SK-N-SH (cell line): ENCODE measurements around the gene ABCC2. TPM values are rescaled to one million over a fixed set of nuclear protein-coding genes. Genes with fewer than 3 reads are reported as not detected.
A peak's percentile ranks its signal among the peaks of the same experiment; 100 is the strongest.

Source experiments
- CTCF ChIA-PET: fragments of 300-600, 350-600 bp; formaldehyde crosslinking; extraction: SDS; loops from one replicate; lab custom pipeline; 2021; lab: Yijun Ruan, JAX
- POLR2A ChIA-PET: fragments of 350-600 bp; sonication (Branson Sonifier 250); formaldehyde crosslinking; extraction: SDS; loops from one replicate; lab custom pipeline; 2020; ENCODE audit warnings: antibody characterized with exemption, inconsistent platforms; lab: Yijun Ruan, JAX
- DNase-seq: peaks from one replicate; pipeline ENCODE4 v3.0.0; 2012
- H2AFZ ChIP-seq: fragments of 200-600 bp; sonication (generic); 2 replicates; pipeline ENCODE4 v1.8.1; 2016; ENCODE audit warnings: antibody characterized with exemption, mild to moderate bottlenecking, low read depth
- H3F3A ChIP-seq: fragments of 200-600 bp; sonication (generic); replicated peaks from 2 replicates; pipeline ENCODE3; 2016; ENCODE audit warnings: antibody characterized with exemption, mild to moderate bottlenecking; ENCODE audit not compliant: insufficient read depth
- H3K27ac ChIP-seq, 2 experiments: fragments of 200-500 bp in 1 of 2; fragments of 200-600 bp in 1 of 2; sonication (Bioruptor generic) in 1 of 2; sonication (generic), shearing (Covaris generic) in 1 of 2; 2 replicates each; pipeline versions ENCODE4 v1.5.1 to v1.6.1; 2014 to 2016; ENCODE audit warnings: low read depth in 2 of 2, inconsistent platforms in 1 of 2, low read length in 1 of 2, mild to moderate bottlenecking in 1 of 2, mixed read lengths in 1 of 2
- H3K27me3 ChIP-seq: fragments of 200-600 bp; sonication (generic), shearing (Covaris generic); 2 replicates; pipeline ENCODE4 v1.6.1; 2016; ENCODE audit warnings: mixed run types; ENCODE audit not compliant: insufficient read depth
- H3K36me3 ChIP-seq, 2 experiments: fragments of 200-500 bp in 1 of 2; fragments of 200-600 bp in 1 of 2; sonication (Bioruptor generic) in 1 of 2; sonication (generic) in 1 of 2; replicated peaks in 1 of 2; 2 replicates each; pipeline versions ENCODE3 to v1.5.1; 2014 to 2016; ENCODE audit warnings: low read length in 1 of 2, mild to moderate bottlenecking in 1 of 2; ENCODE audit not compliant: insufficient read depth in 2 of 2, control insufficient read depth in 1 of 2
- H3K4me1 ChIP-seq, 2 experiments: fragments of 200-500 bp in 1 of 2; fragments of 200-600 bp in 1 of 2; sonication (Bioruptor generic) in 1 of 2; sonication (generic), shearing (Covaris generic) in 1 of 2; 2 replicates each; pipeline versions ENCODE4 v1.5.1 to v1.6.1; 2014 to 2016; ENCODE audit warnings: low read depth in 1 of 2, low read length in 1 of 2, mixed run types in 1 of 2; ENCODE audit not compliant: insufficient read depth in 2 of 2, control insufficient read depth in 1 of 2
- H3K4me2 ChIP-seq: fragments of 200-600 bp; sonication (generic), shearing (Covaris generic); 2 replicates; pipeline ENCODE4 v1.6.1; 2017; ENCODE audit warnings: mixed run types
- H3K4me3 ChIP-seq, 2 experiments: fragments of 200-500 bp in 1 of 2; fragments of 200-600 bp in 1 of 2; sonication (Bioruptor generic) in 1 of 2; sonication (generic), shearing (Covaris generic) in 1 of 2; 2 replicates each; pipeline versions ENCODE4 v1.5.1 to v1.8.1; 2014 to 2016; ENCODE audit warnings: low read depth in 2 of 2, inconsistent platforms in 1 of 2, low read length in 1 of 2, mild to moderate bottlenecking in 1 of 2, mixed read lengths in 1 of 2, moderate library complexity in 1 of 2
- H3K79me2 ChIP-seq: fragments of 200-600 bp; sonication (generic); 2 replicates; pipeline ENCODE4 v1.8.1; 2017; ENCODE audit warnings: mild to moderate bottlenecking; ENCODE audit not compliant: insufficient read depth
- H3K9ac ChIP-seq: fragments of 200-600 bp; sonication (generic); 2 replicates; pipeline ENCODE4 v1.6.1; 2017; ENCODE audit warnings: mixed run types
- H3K9me2 ChIP-seq: fragments of 200-600 bp; sonication (generic); 2 replicates; pipeline ENCODE4 v1.6.1; 2017; ENCODE audit warnings: mixed run types
- H3K9me3 ChIP-seq: fragments of 200-600 bp; sonication (generic); 2 replicates; pipeline ENCODE4 v1.6.1; 2017; ENCODE audit warnings: mixed run types, mild to moderate bottlenecking, moderate library complexity
- H4K20me1 ChIP-seq: fragments of 200-600 bp; sonication (generic); 2 replicates; pipeline ENCODE4 v1.6.1; 2017; ENCODE audit warnings: mild to moderate bottlenecking, mixed run types; ENCODE audit not compliant: insufficient read depth
- CTCF ChIP-seq: fragments of 200-600 bp; sonication (generic); IDR thresholded peaks from 2 replicates; pipeline ENCODE4 v1.6.1; 2017; ENCODE audit warnings: antibody characterized with exemption, mild to moderate bottlenecking, moderate library complexity
- EP300 ChIP-seq, 2 experiments: IDR thresholded peaks; 2 replicates each; pipeline versions ENCODE4 v1.4.0 to v1.6.1; 2012; ENCODE audit warnings: borderline replicate concordance in 1 of 2, low read depth in 1 of 2, low read length in 1 of 2
- IRF3 ChIP-seq: fragments of 150-350 bp; IDR thresholded peaks from 2 replicates; pipeline ENCODE4 v1.6.1; 2016; ENCODE audit warnings: mild to moderate bottlenecking, low read depth, low read length
- MEF2A ChIP-seq: IDR thresholded peaks from 2 replicates; pipeline ENCODE4 v1.4.0; 2012; ENCODE audit warnings: low read depth, borderline replicate concordance
- REST ChIP-seq: IDR thresholded peaks from 2 replicates; pipeline ENCODE4 v1.6.1; 2012; ENCODE audit warnings: mild to moderate bottlenecking, low read depth, low read length, moderate library complexity
- SIN3A ChIP-seq: IDR thresholded peaks from 2 replicates; pipeline ENCODE4 v1.6.1; 2012; ENCODE audit warnings: low read depth, mild to moderate bottlenecking, low read length, moderate library complexity, borderline replicate concordance
- SMC3 ChIP-seq: IDR thresholded peaks from 2 replicates; pipeline ENCODE4 v1.6.1; 2012; ENCODE audit warnings: low read depth, low read length, improper control_type of control experiment
- TEAD4 ChIP-seq: IDR thresholded peaks from 2 replicates; pipeline ENCODE4 v1.4.0; 2012; ENCODE audit warnings: mild to moderate bottlenecking, borderline replicate concordance; ENCODE audit not compliant: insufficient read depth
- YY1 ChIP-seq: IDR thresholded peaks from 2 replicates; pipeline ENCODE4 v1.4.0; 2012; ENCODE audit warnings: low read depth, mild to moderate bottlenecking
- WGBS: methylation state at CpG from one replicate; pipeline ENCODE4 v1.1.6; 2017; ENCODE audit warnings: low lambda C conversion rate; 5-methylcytosine and 5-hydroxymethylcytosine counted together
- polyA plus RNA-seq, 3 experiments: library from polyadenylated mRNA; depleted of rRNA; stranded (reverse); fragments of >200 nt; gene quantifications; 2 replicates each; pipeline ENCODE4 v1.2.3, GENCODE V29; 2012

The ABCC2 gene
- polyA plus RNA-seq, 1 of the 3 experiments (the other 2 are of a cell fraction) = 0.48 TPM

GRCh38 chr10:99874341-99875085, 92.1 kb downstream of the ABCC2 start:
- peaks cover 71% of the 10 kb centered on the region for H3F3A ChIP-seq
- H3K4me2 ChIP-seq = no peak overlapping the region
- H3K4me3 ChIP-seq = no peak overlapping the region
- no peaks in the 10 kb centered on the region for H3K9me3 ChIP-seq
- peaks cover 7% of the 10 kb centered on the region; the same call in 1 of the 2 replicates for H3K79me2 ChIP-seq
- WGBS = 95% methylated on average over 9 of the region's 9 CpGs
- H3K9ac ChIP-seq = no peak overlapping the region
- H3K27me3 ChIP-seq = no peaks in the 10 kb centered on the region
- peaks cover 29 to 51% of the 10 kb centered on the region in 2 experiments for H3K36me3 ChIP-seq
- H3K4me1 ChIP-seq = no peaks in the 10 kb centered on the region; a peak in 3 of 4 replicates
- POLR2A ChIA-PET = no interaction called here
- CTCF ChIA-PET = interaction anchor here (0.9 to 2.3 kb wide), 3 partner anchors 20 to 126 kb away, joined by 3 to 12 read pairs (median 4); no protein-coding TSS in a partner anchor
- no peak overlapping the region for H2AFZ ChIP-seq
- peaks cover 6% of the 10 kb centered on the region; the same call in 1 of the 2 replicates for H4K20me1 ChIP-seq
- H3K9me2 ChIP-seq = no peaks in the 10 kb centered on the region
- DNase-seq = no peak
- TF ChIP-seq IRF3 (no peak), YY1 (no peak), MEF2A (no peak), CTCF (no peak), SMC3 (no peak)
- H3K27ac ChIP-seq = peak overlapping the region in 1 of 2 experiments; percentile 21; a peak in 1 of 4 replicates

GRCh38 chr10:99875473-99875872, 93.0 kb downstream of the ABCC2 start:
- Histone ChIP-seq H3K27ac (no peak overlapping the region), H4K20me1 (peaks cover 6% of the 10 kb centered on the region; the same call in 1 of the 2 replicates), H3K36me3 (peaks cover 39 to 60% of the 10 kb centered on the region in 2 experiments), H3K79me2 (peaks cover 11% of the 10 kb centered on the region; the same call in 1 of the 2 replicates), H3K4me1 (no peaks in the 10 kb centered on the region; a peak in 1 of 4 replicates), H3K27me3 (no peaks in the 10 kb centered on the region), H3K9me2 (no peaks in the 10 kb centered on the region), H3K4me3 (no peak overlapping the region), H3F3A (peaks cover 71% of the 10 kb centered on the region), H2AFZ (no peak overlapping the region), H3K9ac (no peak overlapping the region), H3K9me3 (no peaks in the 10 kb centered on the region), H3K4me2 (no peak overlapping the region)
- 90% methylated on average over 5 of the region's 5 CpGs for WGBS
- CTCF ChIA-PET = interaction anchor here (0.9 to 2.3 kb wide), 3 partner anchors 29 to 125 kb away, joined by 4 to 12 read pairs (median 5); no protein-coding TSS in a partner anchor
- POLR2A ChIA-PET = no interaction called here
- TF ChIP-seq IRF3 (no peak), EP300 (IDR thresholded peaks at IDR 0.05; ENCODE audit: borderline replicate concordance in 1 of 2, low read depth in 1 of 2, low read length in 1 of 2) (no peak), TEAD4 (no peak), SIN3A (no peak), REST (no peak)
- DNase-seq = no peak
